Activated CD4-positive, alpha-beta T cell treated with anti-CD3 and anti-CD28 coated beads, Interleukin-2, amount 50 U/mL, for 48 hours (primary cell): ENCODE data around the gene FBXW11.
"Not testable (repeated sequence)": the region's sequence is repeated elsewhere in the genome, so short reads cannot be mapped to it uniquely, and the experiment has no call there.

Source experiments
- DNase-seq, 2 experiments: peaks; one replicate each; pipeline ENCODE4 v3.0.0-alpha.2; 2020

FBXW11 gene

DNA sequence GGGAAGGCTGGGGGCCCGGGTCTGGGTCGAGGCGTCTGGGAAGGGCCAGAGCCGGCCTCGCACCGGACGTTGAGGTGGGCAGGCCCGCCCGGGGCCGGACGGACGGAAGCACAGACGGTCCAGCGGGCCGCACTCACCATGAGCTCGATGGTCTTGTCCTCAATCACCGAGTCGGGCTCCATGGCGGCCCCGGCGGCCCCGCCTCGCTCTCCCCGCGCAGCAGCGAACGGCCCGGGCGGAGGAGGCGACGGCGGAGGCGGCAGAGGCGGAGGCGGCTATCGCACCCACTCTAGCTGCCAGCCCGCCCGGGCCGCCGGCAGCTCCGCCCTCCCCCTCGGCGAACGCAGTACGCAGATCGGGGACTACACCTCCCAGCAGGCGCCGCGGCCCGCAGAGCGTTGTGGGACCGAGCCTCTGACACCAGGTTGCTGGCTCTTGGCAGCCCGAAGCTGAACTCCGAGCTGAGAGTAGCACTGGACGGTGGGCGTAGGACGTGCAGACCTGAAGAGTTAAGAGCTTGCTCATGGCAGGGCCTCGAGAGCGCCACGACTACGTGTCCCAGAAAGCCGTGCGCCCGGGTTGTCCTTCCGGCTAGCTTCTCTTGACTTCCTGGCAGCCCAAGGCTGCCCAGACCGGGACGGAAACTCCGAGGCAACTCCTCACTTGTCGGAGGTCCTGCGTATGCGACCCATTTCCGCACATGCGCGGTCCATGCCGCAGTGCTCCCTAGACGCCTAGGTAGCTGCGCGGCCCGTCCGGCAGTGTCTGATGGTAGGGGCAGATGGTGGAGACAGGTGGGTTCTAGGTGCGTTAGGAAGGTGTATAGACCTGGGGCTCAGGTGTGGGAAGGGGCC, at the start of gene FBXW11:
TSS of gene FBXW11 (minus strand) at position 318 of the 854 bp plus-strand sequence. CDS start at position 182, 136 bp downstream.
- DNase-seq: peak; percentile 96

DNA sequence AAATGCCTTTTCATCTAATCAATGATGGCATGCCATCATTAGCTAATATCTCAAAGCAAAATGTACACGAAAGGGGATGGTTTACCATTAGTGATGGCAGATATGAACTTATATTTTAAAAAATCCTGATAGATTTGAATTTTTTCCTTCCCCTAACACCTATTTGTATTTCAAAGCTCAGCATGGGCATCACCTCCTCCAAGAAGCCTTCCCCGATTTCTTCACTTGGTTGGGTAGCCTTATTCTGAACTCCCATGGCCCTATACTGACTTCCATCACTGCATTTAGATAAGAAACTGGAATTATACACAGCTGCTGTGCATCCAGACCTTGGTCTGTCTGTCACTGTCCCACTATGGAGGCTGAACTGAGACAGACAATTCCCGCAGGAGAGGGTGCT, 49.6 kb upstream of the FBXW11 start:
- no peak for DNase-seq

DNA sequence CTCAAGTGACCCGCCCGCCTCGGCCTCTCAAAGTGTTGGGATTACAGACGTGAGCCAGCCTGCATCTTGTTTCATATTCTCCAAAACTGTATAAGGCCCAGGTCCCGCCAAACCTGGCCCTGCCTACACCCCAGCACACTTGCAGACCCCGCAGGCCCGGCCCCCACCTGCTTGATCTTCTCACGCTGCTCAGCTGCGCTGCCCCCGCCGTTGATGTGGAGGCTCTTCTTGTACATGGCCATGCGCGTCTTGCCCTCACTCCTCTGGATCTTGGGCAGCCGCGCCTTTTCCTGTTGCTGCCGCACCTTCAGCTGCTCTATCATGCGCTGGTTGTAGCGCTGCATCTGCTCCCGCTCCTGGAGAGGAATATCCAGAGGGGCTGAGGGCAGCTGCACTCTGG, 49.0 kb upstream of the FBXW11 start:
- no peak for DNase-seq

DNA sequence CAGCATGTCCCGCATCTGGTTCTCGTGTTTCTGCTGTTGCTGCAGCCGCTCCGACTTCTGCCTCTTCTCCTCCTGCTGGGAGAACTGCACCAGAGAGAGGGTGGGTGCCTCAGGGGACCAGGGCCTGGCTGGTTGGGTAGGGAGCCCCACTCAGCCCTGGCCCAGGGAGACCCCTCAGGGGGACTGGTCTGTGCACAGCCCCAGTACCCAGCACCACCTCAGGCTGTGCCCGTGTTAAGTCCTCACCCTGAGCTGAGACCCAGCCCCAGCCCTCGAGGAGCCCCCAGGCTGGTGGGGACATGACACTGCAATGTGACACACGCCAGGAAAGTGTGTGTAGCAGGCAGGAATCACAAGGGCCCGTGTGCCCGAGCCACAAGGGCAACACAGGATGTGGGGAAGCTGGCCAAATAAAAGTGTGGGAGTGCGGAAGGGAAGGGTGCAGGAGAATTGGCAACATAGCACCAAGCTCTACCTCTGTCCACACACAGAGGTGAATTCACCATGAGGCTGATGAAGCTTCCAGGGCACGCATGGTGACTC, 48.2 kb upstream of the FBXW11 start:
- no peak for DNase-seq

DNA sequence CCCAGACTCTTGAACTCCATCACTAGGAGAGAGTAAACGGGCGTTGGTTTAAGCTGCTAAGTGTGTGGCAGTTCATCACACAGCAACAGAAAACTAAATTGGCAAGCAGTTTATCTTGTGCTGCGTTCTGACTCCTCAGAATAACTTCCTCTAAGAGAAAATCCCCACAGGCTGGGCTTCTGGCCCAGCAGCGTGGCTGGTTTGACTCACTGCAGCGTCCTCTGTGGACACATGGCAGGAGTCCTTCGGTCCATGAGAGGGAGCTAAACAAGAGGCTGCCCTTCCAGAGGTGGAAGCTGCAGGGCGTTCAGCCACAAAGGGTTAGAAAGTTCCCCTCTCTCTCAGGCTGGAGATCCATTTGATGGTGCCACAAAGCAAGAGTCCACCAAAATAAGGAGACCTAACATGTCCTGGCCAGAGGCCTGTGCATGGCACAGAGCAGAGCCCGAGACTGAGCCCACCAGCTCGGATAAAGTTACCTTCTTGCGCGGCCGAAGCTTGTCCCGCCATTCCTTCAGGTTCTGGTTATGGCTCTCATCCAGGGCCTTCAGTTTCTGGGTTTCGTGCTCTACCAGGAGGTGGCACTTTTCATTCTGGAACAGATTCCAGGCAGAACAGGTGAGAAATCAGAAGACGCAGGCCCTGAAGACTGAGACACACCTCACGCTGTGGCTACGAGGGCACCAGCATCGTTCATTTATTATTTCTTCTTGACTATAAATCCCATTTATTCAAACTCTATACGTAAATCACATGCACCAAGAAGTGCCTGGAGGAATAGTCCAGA, 46.2 kb upstream of the FBXW11 start:
- no peak for DNase-seq

DNA sequence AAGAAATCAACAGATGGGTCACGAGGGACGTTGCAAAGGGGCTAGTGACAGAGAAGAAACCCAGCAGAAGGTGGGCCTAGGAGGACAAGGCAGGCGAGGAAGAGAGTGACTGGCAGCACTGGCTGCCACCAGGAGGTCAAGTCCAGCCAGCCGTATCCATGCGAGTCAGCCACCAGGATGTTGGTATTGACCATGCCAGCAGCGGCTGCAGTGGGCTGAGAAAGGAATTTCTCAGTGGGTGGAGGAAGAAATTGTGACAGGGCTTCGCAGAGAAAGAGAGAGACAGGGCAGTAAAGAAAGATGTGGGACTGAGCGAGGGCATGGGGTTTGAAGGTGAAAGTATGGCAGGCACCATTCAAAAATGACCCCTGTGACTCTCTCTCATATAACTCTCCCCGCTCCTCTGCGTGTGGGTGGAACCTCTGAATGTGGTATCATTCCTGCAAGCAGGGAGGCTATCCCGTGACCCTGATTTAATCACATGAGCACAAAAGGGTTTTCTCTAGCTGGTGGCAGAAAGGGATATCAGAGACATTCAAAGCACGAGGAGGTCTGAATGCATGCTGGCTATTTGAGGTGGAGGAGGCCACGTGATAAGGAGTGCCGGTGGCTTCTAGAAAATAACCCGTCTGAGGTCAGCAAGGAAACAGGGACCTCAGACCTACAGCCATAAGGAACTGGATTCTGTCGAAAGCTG, 45.4 kb upstream of the FBXW11 start:
- no peak for DNase-seq

DNA sequence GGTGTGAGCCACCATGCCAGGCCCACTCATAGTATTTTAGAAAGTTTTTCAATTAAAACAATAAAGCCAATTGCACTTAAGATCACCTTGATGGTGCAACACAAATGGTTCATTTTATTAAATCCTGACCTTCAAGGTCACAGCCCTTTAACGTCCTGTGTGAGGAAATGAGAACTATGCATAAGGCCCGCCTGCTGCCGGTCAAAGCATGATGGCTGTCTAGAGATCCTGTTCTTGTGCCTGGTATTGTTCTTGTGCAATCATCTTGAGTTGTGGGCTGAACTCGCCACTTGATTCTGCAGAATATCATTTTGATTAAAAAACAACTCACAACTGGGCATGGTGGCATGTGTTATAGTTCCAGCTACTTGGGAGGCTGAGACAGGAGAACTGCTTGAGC, 43.6 kb upstream of the FBXW11 start:
- DNase-seq: no peak

DNA sequence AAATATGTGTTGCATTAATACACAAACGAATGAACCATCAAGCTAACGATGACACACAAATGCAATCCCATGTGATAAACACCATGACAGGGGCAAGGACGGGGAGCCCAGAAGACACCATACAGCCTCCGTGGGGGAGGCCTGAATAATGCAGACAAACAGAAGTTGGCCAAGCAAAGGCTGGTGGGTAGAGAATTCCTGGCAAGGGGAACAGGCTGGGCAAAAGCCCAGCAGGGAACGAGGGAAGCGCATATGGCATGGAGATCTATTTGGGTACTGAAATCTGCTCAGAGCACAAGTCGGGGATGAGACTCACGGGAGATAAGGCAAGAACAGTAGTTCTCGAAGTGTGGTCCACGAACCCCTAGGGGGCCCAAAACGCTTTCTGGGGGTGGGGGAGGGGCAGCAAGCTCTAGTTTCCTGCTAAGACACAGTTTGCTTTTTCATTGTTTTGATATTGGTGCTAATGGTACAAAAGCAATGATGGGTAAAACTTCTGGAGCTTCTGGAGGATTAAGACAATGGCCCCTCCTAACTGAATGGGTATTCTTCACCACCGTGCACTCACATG, 42.9 kb upstream of the FBXW11 start:
- no peak for DNase-seq

DNA sequence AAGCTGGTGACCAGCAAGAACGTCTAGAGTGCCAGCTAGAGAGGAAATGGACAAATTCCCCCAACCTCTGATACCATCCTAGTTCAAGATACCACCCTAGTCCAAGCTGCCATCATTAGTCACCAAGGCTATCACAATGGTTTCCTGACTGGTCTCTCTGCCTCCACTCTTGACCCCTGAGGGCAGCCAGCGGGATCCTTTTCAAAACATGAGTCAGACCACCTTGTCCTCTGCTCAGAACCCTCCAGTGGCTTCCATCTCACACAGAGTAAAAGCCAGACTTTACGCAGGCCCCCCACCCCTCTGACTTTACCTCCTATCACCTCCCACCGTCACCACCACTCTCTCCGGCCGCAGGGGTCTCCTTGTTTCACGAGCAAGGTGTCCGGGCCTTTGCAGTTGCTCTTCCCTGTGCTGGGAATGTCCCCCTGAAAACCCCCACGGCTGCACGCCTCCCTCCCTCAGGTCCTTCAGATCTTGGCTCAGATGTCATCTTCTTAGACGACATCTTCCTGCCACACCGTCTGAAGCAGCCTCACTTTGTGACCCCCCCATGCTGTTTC, 42.2 kb upstream of the FBXW11 start:
- no peak for DNase-seq

DNA sequence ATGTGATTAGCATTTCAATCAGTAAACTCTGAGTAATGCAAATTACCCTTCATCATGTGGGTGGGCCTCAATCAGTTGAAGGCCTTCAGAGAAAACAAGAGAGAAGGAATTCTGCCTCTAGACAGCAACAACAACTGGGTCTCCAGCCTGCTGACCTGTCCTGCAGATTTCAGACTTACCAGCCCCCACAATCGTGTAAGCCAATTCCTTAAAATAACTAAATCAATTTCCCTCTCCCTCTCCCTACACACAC, 41.7 kb upstream of the FBXW11 start:
- no peak for DNase-seq

DNA sequence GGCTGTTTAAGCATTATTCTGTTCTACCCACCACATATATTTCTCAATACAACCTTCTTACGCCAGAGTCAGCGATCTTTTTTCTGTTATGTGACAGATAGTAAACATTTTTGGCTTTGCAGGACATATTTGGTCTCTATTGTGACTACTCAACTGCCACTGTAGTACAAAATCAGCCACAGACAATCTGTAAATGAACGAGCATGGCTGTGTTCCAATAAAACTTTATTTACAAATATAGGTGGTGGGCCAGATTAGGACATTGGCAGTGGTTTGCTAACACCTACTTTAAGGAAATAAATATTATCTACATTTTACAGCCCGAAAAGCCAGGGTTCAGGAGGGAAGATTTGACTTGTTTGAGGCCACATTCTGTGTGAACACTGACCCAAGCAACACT, 40.2 kb upstream of the FBXW11 start:
- DNase-seq: no peak

DNA sequence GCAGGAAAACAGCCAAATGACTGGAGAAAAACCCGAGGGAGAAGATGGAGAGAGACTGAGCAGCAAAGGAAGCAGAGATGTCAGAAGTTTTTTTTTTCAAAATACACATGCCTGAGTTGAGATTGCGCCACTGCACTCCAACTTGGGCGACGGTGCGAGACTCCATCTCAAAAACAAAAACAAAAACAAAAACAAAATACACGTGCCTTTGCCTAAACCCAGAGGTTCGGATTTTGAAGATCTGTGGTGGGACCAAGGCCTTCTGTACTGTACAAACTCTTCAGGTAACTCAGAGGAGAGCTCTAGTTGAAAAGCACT, 38.8 kb upstream of the FBXW11 start:
- no peak for DNase-seq

DNA sequence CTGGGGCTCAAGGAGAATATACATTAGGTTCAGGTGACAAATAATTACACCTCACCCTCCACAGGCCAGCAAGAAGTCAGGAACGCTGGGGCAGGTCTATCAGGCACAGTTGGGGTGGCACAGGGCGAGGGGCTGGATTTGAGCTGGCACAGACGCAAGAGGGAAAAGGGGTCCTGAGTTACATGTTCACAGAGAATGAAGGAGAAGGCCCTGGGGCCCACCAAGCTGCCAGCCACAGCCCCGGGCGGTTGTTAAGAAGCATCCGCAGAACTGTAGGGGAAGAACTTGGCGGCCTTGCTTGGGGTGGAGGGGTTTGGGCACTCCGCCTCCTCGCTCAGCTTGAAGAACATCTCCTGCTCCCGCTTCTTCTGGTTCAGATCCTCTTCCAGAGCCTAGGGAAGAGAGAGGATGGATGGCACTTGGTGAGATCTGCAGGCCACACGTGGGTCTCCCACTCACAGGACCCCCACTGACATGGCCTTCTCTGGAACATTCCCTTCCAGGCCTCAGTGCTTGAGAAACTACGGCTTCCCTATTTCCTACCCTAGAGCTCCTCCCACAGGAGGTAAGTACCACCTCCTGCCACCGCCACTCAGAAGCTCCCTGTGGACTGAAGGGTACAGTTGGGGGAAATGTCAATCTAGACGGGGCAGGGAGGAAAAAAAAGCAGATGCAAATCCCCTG, 38.3 kb upstream of the FBXW11 start:
- DNase-seq: no peak

DNA sequence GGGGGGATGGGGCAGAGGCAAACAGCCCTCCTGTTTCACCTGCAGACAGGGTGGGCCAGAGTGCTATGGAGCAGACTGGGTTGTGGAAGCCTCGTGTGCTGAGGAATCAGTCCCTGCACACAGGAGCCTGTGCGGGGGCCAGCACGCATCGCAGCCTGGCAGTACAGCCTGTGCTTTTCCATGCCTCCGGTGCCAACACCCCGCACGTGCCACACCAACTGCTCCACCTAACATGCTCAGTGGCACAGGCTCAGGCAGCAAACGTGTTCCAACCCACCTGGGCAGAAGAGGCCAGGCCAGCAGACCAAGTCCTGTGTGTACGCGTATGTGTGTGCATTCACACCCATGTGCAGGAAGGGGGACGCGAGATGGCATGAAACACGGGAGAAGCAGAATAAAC, 37.4 kb upstream of the FBXW11 start:
- DNase-seq: no peak

DNA sequence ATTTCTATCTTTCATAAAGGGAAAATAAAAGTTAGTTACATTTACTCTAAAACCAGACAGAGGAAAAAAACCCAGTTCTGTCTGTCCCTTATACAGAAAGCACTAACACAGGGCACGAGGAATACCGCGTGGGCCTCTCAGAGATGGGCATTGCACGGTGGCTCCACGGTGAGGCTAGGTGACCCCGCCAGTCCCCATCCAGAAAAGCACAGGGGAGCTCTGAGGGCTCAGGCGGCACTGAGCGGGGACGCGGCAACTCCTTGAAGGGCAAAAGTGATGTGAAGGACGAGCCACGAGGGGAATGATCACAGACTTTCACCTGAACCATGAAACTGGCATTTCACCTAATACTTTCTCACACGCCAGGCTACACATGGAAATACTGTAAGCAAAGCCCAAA, 35.7 kb upstream of the FBXW11 start:
- no peak for DNase-seq

DNA sequence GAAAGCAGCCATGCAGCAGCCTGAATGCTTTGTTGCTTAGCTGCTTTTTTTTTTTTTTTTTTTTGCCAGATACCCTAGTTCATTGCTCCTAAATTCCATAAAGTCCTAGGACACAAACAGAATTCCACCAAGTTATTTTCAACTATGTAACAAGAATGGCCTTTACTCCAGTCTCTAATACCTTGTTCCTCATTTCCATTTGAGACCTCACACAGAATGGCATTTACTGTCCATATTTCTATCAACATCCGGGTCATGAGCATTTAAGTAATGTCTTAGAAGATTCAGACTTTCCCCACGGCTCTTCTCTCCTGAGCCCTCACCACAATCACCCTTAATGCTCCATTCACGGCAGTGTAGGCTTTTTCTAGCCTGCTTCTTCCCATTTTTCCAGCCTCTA, 31.7 kb upstream of the FBXW11 start:
- no peak for DNase-seq

DNA sequence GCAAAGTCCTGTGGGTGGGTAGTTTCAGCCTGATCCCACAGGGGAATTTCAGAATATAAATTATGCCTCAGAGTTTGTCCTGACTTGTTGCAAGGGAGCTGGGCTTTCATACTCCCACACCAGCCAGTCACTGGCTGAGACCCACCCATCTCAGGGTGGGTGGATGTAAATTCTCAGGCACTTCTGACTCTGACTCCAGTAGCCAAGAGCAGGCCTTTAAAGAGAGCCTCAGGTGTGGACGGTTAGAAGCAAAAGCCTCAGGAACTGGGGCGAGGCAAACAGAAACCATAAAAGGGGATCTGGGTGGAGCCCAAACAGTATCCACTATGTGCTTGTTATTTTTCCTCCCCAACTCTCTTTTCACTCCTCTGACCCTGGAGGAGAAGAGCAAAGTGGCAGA, 28.6 kb upstream of the FBXW11 start:
- peak; percentile 11 to 26 for DNase-seq

DNA sequence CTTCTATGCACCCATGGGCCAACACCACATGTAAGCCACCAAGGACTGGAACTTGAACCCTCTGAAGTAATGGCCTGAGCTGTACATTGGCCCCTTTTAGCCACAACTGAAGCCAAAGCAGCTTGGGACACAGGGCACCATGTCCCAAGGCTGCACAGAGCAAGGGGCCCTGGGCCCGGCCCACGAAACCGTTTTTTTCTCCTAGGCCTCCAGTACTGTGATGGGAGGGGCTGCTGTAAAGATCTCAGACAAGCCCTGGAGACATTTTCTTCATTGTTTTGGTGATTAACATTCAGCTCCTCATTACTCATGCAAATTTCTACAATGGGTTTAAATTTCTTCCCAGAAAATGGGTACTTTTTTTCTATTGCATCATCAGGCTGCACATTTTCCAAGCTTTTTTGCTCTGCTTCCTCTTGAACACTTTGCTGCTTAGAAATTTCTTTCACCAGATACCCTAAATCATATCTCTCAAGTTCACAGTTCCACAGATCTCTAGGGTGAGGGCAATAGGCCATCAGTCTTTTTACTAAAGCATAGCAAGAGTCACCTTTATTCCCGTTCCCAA, 25.5 kb upstream of the FBXW11 start:
- DNase-seq: no peak

DNA sequence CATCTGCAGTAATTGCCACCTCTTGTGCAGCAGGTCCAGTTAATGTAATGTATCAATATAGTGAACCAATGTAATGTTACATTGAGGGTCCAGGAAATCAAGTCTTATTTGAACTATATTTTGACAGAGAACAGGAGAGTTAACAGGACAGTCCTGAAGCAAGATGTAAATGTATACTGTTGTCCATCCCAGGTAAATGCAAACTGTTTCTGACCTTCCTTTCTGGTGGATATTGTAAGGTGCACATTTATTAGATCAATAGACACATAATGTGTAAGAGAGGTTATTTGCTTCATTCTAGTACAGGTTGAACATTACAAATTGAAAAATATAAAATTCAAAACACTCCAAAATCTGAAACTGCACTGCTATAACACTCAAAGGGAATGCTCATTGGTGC, 23.4 kb upstream of the FBXW11 start:
- DNase-seq: no peak

DNA sequence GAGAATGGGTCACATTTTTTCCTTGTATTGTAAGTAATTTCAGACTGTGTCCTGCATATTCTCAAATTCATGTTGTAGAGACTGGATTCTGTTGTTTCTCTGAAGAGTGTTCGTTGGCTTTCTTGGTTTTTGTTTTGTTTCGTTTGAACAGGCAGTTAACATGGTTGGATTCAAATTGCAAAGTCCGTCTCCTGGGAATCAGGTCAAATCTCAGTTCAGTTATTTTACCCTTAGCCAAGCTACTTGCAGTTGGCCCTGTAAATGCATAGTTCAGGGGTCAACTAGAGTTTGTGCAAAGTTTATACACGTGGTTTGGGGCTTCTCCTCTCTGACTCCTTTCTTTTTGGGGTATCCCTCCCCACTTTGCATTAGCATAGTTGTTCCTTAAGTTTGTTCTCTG, 21.7 kb upstream of the FBXW11 start:
- no peak for DNase-seq

DNA sequence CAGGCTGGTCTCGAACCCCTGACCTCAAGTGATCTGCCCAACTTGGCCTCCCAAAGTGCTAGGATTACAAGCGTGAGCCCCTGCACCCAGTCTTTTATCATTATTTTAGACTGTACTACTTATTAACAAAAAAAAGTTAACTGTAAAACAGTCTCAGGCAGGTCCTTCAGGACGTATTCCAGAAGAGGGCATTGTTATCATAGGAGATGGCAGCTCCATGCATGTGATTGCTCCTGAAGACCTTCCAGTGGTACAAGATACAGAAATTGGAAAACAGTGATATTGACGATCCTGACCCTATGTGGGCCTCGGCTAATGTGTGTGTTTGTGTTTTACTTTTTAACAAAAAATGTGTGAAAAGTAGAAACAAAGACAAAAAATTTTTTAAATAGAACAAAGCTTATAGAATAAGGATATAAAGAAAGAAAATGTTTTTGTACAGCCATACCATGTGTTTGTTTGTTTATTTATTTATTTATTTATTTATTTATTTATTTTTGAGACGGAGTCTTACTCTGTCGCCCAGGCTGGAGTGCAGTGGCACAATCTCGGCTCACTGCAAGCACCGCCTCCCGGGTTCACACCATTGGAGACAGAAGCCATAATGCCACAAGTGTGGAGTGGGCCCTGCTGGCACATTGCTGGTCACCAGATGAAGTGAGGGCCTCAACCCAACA, 13.8 kb upstream of the FBXW11 start:
- DNase-seq: not testable (repeated sequence)

DNA sequence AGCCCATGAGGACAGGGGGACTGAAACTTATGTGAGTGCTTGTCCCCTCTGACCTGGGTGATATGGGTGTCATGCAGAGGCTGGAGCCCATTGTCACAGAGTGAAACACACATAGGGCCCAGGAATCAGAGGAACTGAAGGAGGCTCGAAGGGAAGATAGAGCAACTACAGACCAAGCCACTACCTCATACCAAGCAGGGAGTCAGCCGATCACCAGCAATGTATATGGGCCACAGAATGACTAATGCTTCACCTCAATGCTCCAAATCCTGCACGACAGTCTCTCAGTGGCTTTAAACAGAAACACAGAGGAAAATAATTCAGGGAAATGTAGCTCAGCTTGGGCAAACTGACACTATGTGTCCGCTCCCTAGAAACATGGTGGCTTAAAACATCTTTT, 8.9 kb upstream of the FBXW11 start:
- DNase-seq: no peak
